ENCODE results near the gene FNDC3B.

- TF ChIP-seq SIN3A (IDR thresholded peaks at IDR 0.05; ENCODE audit: borderline replicate concordance, insufficient read depth, low read length) (no peak), POLR2AphosphoS5 (IDR thresholded peaks at IDR 0.05; ENCODE audit: low read depth, low read length) (no peak), REST (IDR thresholded peaks at IDR 0.05; ENCODE audit: insufficient read depth in 1 of 2, low read depth in 2 of 2, low read length in 2 of 2) (no peak)
Measured at GRCh38 chr3:172268868-172269267, 229.5 kb downstream of the FNDC3B start.

Measured in PFSK-1 (cell line).